NCI-H446 (cell line): ENCODE results near the gene FREM3.
"Not testable (repeated sequence)": the region's sequence is repeated elsewhere in the genome, so short reads cannot be mapped to it uniquely, and the experiment has no call there.

Experiments
- DNase-seq, 2 experiments: peaks; one replicate each; lab custom pipeline; 2025; lab: John Stamatoyannopoulos, UW

Gene FREM3

DNA sequence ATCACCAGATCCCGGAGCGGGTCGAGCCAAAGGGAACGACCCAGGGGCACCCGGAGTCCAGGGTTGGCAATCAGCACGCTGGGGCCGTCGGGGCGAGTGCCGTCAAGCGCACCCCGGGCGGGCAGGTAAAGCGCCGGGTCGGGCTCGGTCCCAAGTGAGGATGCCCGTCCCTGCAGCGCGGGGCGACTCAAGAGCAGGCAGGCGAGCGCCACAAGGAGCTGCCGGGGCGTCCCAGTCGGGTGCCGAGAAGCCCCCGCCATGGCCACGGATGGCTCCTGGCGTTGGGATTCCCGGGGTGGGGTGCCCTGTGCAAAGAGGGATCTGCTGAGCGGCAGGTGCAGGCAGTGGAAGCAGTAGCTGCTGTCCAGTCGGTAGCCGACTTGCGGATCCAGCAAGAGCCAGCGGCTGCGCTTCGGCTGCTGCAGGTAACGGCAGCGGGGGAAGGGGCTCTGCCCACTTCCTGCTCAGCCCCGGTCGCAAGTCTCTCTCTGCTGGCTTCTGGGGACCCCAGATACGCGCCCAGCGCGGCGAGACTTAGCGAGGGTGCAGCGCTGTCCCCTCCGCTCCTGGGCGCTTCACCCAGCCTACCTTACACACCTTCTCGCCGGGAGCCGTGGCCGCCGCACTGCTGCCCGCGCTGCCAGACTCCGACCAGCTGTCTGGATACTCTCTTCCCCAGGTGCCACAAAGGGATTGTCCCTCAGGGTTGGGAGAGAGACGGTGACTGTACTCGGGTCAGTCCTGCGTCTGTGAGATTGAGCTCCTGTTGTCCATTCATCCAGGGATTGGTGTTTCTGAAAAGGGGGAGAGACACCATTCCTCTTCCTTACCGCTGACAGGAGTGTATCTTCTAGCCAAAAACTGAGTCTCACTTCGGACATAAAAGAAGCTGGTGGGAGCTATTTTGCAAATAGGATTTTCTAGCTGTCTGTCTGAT is at the start of gene FREM3:
Gene FREM3, minus strand, starts transcription at position 260 of the 937 bp plus-strand sequence. Its CDS starts 0 bp downstream, at position 260.
- DNase-seq: no peak

DNA sequence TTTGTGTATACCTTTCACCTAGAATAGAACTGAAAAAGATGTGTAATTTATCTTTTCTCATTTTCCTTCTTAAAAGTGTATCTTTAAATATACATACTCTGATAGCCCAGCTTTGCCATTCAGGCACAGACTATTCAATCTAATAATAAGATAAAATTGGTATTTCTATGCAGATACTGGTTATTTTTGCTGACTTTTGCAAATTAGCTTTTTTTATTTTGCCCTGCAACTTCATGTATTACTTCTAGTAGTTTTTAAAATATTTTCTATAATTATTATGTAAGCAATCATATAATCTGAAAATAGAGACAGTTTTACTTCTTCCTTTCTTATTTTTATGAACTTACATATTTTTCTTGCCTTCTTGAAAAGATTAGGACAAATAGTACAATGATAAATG is 45.4 kb upstream of the FREM3 start:
- DNase-seq: no peak

DNA sequence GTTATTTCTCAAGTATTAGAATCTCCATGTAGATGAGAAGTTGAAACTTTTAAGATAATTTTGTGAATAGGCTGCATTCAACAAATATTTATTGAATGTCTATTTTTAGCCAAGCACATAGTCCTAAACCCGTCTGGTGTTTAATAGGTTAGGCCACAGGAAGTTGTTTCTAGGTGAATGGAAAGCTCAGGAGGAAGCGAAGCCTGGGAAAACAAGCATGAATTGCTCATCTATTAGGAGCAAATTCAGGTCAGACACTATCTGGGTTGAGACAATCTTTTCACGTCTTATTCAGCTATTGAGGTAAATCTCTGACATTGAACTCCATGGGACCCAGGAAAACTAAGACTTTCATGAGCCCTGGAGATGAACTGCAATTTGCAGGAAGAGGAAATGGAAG is 43.1 kb upstream of the FREM3 start:
- DNase-seq: no peak

DNA sequence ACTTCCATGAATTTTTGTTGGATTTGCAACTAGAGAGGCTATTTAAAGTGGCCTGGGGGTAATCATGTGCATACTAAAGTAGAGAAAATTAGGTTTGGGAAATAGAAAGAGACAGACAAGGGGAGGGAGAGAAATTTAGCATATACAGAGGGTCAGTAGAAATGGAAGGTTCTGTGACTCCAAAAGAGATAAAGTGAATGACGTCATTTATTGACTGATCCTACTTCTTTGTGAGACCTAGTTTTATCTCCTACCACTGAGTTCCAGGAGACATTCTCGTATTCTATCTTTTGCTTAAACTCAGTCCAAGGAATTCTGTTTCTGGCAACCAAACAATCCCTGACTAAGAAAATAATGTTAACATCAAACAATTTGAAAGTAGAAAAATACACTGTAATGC is 42.4 kb upstream of the FREM3 start:
- no peak for DNase-seq

DNA sequence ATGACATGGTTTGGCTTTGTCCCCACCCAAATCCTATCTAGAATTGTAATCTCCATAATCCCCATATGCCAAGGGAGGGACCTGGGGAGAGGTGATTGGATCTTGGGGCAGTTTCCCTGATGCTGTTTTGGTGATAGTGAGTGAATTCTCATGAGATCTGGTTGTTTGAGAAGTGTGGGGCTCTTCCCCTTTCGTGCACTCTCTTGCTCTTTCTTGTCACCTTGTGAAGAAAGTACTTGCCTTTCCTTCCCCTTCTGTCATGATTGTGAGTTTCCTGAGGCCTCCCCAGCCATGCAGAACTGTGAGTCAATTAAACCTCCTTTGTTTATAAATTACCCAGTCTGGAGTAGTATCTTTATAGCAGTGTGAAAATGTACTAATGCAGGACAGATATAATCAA is 36.4 kb upstream of the FREM3 start:
- no peak for DNase-seq

DNA sequence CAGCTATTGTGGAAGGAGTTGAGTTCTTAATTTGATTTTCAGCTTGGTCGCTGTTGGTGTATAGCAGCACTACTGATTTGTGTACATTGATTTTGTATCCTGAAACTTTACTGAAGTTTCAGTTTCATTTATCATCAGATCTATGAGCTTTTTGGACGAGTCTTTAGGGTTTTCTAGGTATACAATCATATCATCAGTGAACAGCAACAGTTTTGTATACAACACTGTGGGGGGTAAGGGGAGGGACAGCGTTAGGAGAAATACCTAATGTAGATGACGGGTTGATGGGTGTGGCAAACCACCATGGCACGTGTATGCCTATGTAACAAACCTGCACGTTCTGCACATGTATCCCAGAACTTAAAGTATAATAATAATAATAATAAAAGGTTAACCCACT is 35.6 kb upstream of the FREM3 start:
- DNase-seq: not testable (repeated sequence)

DNA sequence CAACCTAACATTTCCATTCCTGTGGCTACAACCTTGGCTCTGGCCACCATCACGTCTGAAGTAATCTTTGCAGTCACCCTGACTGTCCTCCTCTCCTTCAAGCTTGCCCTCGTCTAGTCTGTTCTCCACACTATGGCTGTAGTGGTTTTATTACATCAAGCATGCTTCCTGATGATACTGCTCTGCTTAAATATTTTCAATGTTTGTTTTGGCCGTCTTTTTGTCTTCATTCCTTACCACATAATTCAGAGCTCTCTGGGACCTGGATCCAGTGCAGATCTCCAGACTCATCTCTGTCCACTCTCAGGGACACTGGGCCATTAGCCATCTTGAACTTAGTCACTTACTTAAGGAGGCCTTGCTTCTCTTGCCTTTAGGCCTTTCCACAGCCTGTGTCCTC is 27.7 kb upstream of the FREM3 start:
- DNase-seq: no peak

DNA sequence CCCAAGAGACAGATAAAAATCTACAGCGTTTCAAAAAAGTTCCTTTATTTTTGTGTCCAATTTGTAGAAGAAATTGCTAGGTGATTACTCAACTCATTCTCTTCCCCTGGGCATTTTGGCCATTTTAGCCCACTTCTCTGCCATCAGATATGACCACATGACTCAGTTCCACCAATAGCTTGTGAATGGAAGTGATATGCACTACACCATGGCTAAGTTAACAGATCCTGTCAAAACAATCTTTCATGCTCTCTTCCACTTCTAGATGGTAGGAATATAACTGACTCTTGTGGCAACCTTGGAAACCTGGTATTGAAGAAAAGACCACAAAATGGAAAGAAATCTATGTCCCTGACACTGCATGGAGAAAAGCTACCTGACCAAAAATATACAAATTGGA is 26.2 kb upstream of the FREM3 start:
- no peak for DNase-seq

DNA sequence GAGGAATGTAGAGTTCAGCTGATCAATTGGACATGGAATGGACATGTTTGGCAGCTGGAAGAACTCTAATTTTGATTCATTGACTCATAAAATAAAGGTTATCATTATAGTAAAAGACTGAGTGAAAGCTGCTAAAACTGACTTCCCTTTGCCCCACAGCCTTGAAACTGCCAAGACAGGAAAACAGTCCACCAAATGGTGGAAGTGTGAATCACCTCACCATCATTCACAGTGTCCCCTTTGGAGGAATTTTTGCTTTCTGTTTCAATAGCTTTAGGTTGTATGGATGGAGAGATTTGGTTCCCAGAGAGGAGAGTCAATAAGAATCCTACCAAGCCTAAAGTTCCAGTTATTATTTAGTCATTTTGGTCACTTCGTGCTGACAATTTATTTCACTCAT is 20.8 kb upstream of the FREM3 start:
- DNase-seq: no peak

DNA sequence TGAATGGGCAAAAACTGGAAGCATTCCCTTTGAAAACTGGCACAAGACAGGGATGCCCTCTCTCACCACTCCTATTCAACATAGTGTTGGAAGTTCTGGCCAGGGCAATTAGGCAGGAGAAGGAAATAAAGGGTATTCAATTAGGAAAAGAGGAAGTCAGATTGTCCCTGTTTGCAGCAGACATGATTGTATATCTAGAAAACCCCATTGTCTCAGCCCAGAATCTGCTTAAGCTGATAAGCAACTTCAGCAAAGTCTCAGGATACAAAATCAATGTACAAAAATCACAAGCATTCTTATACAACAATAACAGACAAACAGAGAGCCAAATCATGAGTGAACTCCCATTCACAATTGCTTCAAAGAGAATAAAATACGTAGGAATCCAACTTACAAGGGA is 18.3 kb upstream of the FREM3 start:
- not testable (repeated sequence) for DNase-seq

DNA sequence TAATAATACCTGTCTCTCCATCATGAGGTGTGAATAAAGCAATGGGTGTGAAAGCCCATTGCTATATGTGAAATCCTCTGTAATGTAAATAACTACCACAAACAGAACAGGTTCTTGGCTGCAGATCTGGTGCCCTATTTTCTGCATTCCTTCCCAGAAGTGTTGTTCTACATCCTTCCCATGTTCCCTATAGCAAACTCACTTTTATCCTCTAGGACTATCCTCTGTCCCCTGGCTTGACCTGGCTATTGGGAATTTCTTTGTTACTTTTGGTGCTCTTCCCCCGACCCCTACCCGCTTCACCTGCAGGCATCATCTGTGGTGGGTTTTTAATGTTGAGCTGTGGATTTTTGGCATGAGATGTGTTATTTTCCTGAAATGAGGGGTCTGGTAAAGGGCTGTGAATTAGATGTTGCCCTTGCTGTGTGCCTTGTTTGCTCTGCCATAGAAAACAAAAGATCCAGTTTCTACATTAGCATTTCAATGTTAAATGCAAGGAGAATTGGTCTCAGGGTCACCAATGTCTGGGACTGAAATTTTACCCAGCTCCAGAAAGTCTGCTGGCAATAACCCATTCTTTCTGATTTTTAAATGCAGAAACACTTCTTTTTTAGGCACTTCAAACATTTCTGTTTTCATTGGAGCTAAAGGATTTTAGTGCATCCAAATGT is 13.6 kb upstream of the FREM3 start:
- no peak for DNase-seq

DNA sequence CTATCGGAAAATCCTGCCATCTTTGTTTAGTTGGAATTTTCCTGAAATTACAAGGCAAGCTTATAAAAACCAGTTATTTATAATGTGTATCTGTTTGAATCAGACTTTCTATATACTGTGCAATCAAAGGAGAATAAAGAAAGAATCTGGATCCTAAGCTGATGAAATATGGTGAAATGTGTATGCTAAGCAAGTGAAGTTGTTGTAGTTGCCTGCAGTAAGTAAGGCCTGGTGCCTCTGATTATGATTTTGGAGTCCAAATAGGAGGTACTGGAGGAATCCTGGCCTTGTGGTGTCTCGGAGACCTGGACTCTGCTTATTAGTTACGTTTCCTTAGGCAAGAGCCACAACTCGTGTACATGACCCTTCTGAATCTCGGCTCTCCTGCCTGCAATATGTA is 13.1 kb upstream of the FREM3 start:
- no peak for DNase-seq

DNA sequence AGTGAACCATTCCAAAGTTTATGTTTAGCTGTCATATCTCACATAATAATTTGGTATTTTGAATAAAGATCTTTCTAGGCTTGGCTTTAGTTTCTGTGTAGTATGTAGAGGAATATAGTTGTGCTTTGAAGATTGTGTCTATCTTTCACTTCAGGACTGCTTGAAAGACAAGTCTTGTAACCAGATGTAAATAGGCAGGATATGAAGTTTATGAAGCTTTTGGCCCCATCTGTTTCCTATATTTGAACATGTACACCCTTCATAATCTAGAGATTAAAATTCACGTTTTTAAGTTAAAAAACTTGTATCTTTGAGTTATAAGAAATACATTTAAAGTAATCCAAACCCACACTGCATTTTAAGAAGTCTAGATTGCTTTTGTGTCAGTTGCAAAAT is 11.7 kb upstream of the FREM3 start:
- no peak for DNase-seq

DNA sequence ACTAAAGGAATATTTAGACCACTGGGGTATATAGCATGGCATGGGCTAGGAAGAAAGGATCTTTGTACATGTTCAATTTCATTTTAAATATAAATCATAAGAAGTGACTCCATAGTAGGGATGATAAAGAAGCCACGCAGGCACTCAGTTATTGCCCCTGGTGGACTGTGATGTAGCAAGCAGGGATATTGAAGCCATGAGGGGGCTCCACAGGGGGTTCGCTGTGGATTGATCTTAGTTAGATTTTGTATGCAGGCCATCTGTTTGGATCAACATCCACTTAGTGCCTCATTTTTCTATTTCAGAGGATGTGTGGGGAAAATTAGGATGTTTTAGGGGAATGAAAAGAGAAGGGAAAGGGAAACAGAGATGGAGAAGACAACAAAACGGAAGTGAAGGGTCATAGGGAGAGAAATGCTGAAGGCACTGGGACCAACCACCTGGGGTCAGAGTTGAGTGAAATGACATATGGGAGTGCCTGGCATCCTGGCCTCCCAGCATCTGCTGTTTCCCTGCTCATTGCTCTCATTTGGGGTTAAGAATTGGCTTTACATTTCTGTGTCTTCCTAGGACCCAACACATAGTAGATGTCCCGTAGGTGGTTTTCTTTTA is 11.2 kb upstream of the FREM3 start:
- DNase-seq: no peak

DNA sequence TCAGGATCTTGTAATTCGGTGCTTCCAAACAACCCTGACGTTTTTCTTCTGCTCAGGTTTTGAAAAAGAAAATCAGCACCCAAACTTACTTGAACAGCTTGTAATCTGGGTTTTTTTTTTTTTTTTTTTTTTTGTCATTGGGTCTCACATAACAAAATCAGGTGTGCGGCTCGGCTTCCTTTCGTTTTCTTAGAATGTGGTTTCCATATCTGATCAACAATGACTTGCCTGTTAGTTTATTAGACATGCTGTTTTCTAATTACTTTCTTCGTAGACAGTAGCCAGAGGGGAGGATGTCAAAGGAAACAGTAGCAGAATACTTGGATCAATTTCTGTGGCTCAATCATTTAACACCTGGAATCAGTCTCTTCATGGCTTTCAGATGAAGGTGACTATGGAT is 890 bp upstream of the FREM3 start:
- no peak for DNase-seq

DNA sequence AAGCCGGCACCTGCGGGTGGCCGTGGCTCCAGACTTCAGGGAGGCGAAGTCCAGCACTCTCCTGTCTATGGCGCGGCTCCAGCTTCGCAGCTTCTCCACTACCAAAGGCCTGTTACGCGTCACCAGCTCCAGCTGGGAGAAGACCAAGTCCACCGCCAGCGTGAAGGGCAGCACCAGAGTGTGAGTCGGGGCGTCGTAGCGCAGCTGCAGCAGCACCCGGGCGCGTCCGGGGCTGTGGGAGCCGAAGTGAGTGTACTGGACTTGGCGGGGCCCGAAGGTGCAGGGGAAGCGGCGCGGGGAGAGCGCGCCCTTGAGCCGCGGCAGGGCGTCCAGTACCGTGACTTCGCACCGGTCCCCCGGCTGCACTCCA is 444 bp downstream of the FREM3 start:
- no peak for DNase-seq

DNA sequence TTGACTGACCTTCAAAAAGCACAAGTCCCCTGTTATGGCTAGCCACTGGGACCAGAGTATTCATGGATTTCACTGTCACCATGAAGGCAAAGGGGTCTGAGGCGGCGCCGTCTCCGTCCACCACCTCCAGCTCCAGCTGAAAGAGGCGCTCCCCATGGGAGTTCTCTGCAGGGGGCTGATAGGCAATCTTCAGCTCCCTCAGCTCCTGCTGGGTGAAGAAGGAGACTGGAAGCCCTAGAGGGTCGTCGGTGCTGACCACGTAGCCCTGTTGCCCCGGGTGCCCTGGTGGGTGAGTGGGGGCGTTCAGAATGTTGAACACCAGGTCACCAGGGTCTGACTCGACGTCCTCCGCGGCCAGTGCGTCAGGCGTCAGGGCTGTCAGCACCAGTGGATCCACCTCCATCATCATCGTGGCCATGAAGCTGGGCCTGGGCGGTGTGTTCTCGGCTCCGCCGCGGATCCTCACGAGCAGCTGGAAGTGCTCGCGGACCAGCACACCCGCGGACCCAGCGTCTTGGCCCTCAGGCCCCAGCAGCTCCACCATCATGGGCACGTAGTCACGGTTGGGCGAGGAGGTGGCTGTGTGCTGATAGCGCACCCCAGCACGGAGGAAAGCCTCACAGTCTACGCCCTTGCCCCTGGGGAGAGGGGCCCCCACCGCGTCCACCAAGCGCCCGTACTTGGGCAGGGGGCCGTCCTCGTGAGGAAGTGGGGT is 987 bp downstream of the FREM3 start:
- DNase-seq: no peak

DNA sequence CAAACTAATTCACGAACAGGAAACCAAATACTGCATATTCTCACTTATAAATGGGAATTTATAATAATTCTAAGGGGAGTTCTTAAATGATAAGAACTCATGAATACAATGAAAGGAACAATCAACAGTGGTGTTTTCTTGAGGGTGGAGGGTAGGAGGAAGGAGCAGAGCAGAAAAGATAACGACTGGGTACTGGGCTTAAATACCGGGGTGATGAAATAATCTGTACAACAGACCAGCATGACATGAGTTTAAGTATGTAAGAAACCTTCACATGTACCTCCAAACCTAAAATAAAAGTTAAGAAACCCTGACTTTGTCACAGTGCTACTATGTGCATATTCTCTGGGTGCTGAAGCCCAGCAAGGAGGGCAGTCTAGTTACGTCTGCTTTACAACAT is 6.6 kb downstream of the FREM3 start:
- DNase-seq: no peak

DNA sequence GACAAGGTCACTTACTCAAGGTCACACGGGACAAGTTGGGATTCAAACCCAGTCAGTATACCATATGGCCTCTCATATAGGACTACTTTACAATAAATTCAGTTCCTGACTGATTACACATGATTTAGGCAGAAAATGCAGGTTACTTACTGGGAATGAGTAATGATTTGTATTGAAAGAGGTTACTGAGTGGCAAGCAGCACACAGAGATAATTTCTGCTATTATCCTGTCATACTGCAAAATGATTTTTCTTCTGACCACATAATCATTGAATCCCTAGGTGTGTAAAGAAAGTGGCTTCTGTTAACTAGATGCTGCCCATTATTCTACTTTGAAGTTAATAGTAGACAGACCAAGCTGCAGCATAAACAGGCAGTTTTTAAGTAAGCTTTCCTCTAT is 8.2 kb downstream of the FREM3 start:
- DNase-seq: no peak

DNA sequence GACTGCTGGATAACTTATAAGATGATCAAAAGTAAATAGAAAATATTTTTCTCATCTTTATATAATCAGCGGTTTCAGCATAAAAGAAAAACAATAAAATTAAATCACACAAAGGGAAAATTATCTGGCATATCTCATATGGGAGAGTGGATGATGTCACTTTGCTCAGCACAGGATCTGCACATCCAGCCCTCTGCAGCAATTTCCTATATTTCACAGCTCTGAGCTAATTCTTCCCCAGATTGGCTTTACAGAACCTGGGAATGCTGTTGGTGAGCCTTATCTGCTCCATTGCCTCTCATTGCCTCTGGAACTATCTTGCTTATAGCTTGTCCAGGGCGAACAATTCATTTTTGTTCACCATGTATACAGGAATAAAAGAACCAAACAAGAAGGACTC is 21.0 kb downstream of the FREM3 start:
- DNase-seq: no peak

DNA sequence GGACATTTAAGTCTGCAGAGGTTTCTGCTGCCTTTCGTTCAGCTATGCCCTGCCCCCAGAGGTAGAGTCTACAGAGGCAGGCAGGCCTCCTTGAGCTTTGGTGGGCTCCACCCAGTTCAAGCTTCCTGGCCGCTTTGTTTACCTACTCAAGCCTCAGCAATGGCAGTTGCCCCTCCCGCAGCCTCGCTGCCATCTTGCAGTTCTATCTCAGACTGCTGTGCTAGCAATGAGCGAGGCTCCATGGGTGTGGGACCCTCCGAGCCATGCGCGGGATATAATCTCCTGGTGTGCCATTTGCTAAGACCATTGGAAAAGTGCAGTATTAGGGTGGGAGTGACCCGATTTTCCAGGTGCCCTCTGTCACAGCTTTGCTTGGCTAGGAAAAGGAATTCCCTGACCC is 26.8 kb downstream of the FREM3 start:
- DNase-seq: not testable (repeated sequence)

DNA sequence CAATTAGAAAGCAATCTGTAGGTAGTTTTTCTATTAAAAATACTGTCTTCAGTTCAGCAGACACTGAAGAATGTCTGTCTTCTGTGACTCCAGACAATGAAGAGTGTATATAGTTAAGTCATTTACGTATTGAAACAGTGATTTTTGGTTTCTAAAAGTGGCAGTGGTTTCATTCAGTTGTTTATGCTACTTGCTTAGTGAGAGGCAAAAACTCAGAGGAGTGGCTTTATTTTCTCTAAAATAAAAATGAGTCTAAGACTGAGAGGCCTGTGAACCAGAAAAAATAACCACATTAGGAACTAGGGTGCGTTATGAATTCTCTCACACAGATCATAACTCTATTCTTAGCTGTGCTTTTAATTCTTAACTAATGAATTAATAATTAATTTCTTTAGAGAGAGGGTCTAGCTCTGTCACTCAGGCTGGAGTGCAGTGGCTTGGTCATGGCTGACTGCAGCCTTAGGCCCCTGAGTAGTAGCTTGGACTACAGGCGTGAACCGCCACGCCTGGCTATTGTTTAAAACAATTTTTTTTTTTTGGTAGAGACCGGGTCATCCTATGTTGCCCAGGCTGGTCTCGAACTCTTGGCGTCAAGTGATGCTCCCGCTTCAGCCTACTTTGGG is 31.4 kb downstream of the FREM3 start:
- DNase-seq: no peak
